ENCODE results near the gene PARD6A. TPM values are rescaled to one million over a fixed set of nuclear protein-coding genes. Genes with fewer than 3 reads are reported as not detected.

PARD6A gene
- total RNA-seq, 1 donor from 2014 or later, result 3.4 TPM

GRCh38 chr16:67673712-67674580 lies 13.2 kb downstream of the PARD6A start:
- peak; percentile 74 for DNase-seq
- H3K4me3 ChIP-seq, result peak overlapping the region; percentile 23
- peaks cover 33% of the 10 kb centered on the region for H3K4me1 ChIP-seq
- no peaks in the 10 kb centered on the region for H3K36me3 ChIP-seq
- peak overlapping the region; percentile 87 for H3K27ac ChIP-seq (replicated peaks)
- no peaks in the 10 kb centered on the region for H3K27me3 ChIP-seq (ENCODE audit: low read depth)
- intact Hi-C loops (cut with micrococcal nuclease), result loop anchor here (10.0 kb wide), 1 partner anchor 131 kb away; the partner anchor contains the start of genes RANBP10 and TSNAXIP1
- no peak for TF ChIP-seq CTCF (IDR thresholded peaks at IDR 0.05; ENCODE audit: borderline replicate concordance)
- no peaks in the 10 kb centered on the region for H3K9me3 ChIP-seq (replicated peaks)

GRCh38 chr16:67674851-67675578 lies 14.3 kb downstream of the PARD6A start:
- no peak overlapping the region for H3K4me3 ChIP-seq
- peaks cover 33% of the 10 kb centered on the region for H3K4me1 ChIP-seq
- H3K27me3 ChIP-seq (ENCODE audit: low read depth), result no peaks in the 10 kb centered on the region
- H3K36me3 ChIP-seq, result peaks cover 3% of the 10 kb centered on the region
- H3K27ac ChIP-seq (replicated peaks), result peak overlapping the region; percentile 87
- no peak for DNase-seq
- TF ChIP-seq CTCF (IDR thresholded peaks at IDR 0.05; ENCODE audit: borderline replicate concordance), result no peak
- intact Hi-C loops (cut with micrococcal nuclease), result loop anchor here (10.0 kb wide), 1 partner anchor 130 kb away; the partner anchor contains the start of genes RANBP10 and TSNAXIP1
- H3K9me3 ChIP-seq (replicated peaks), result no peaks in the 10 kb centered on the region

GRCh38 chr16:67675579-67675935 lies 14.8 kb downstream of the PARD6A start:
- Histone ChIP-seq H3K9me3 (replicated peaks) (no peaks in the 10 kb centered on the region), H3K4me3 (no peak overlapping the region), H3K27ac (replicated peaks) (no peak overlapping the region), H3K27me3 (ENCODE audit: low read depth) (no peaks in the 10 kb centered on the region), H3K4me1 (peaks cover 33% of the 10 kb centered on the region), H3K36me3 (peaks cover 5% of the 10 kb centered on the region)
- intact Hi-C loops (cut with micrococcal nuclease), result loop anchor here (10.0 kb wide), 1 partner anchor 129 kb away; the partner anchor contains the start of genes RANBP10 and TSNAXIP1
- DNase-seq, result no peak
- no peak for TF ChIP-seq CTCF (IDR thresholded peaks at IDR 0.05; ENCODE audit: borderline replicate concordance)

DNA sequence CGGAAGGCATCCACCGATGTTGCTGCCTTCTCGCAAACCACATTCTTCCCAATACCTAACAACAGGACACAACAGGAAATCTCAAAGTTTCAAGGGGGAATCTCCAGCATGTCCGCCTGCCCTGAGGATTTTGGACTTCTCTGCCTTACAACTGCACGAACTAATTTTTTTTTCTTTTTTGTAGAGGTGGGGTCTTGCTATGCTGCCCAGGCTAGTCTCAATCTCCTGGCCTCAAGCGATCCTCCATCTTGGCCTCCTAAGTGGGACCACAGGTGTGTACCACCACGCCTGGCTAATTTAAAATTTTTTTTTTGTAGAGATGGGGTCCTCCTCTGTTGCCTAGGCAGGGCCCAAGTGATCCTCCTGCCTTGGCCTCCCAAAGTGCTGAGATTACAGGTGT lies 15.2 kb downstream of the PARD6A start:
- peaks cover 5% of the 10 kb centered on the region for H3K36me3 ChIP-seq
- DNase-seq, result no peak
- no peaks in the 10 kb centered on the region for H3K27me3 ChIP-seq (ENCODE audit: low read depth)
- peaks cover 33% of the 10 kb centered on the region for H3K4me1 ChIP-seq
- no peak for TF ChIP-seq CTCF (IDR thresholded peaks at IDR 0.05; ENCODE audit: borderline replicate concordance)
- H3K4me3 ChIP-seq, result no peak overlapping the region
- H3K9me3 ChIP-seq (replicated peaks), result no peaks in the 10 kb centered on the region
- intact Hi-C loops (cut with micrococcal nuclease), result loop anchor here (10.0 kb wide), 1 partner anchor 129 kb away; the partner anchor contains the start of genes RANBP10 and TSNAXIP1
- peak overlapping the region; percentile 27 for H3K27ac ChIP-seq (replicated peaks)

- DNase-seq, result no peak
- Histone ChIP-seq H3K27me3 (ENCODE audit: low read depth) (no peaks in the 10 kb centered on the region), H3K27ac (replicated peaks) (peak overlapping the region; percentile 27), H3K4me1 (peaks cover 33% of the 10 kb centered on the region), H3K9me3 (replicated peaks) (no peaks in the 10 kb centered on the region), H3K4me3 (no peak overlapping the region), H3K36me3 (peaks cover 5% of the 10 kb centered on the region)
- intact Hi-C loops (cut with micrococcal nuclease), result loop anchor here (10.0 kb wide), 1 partner anchor 128 kb away; the partner anchor contains the start of genes RANBP10 and TSNAXIP1
- TF ChIP-seq CTCF (IDR thresholded peaks at IDR 0.05; ENCODE audit: borderline replicate concordance), result no peak
Observed at GRCh38 chr16:67676516-67676915, 15.8 kb downstream of the PARD6A start.
